IMR-90 (cell line): ENCODE measurements around the gene PRR13. TPM values are rescaled to one million over a fixed set of nuclear protein-coding genes. Genes with fewer than 3 reads are reported as not detected.

Experiments
- ATAC-seq: fragments of 200-7000 bp; cut with Tn5 transposase; 2 replicates; pipeline ENCODE4 v1.9.1; 2020; ENCODE audit warnings: low read depth, mild to moderate bottlenecking, moderate library complexity
- BruUV-seq: library from RNA; stranded (reverse); fragments of 400-500 nt; replicated peaks from 2 replicates; lab custom pipeline; 2021; lab: Mats Ljungman, UMichigan
- CTCF ChIA-PET: fragments of 300-600 bp; formaldehyde crosslinking; extraction: SDS; loops from one replicate; lab custom pipeline; 2021; ENCODE audit warnings: antibody characterized with exemption; lab: Yijun Ruan, JAX
- POLR2A ChIA-PET: fragments of 300-600 bp; sonication (Branson Sonifier 250); formaldehyde crosslinking; loops from one replicate; lab custom pipeline; 2022; ENCODE audit warnings: antibody characterized with exemption; ENCODE audit not compliant: unreplicated experiment; lab: Charles Lee
- DNase-seq: peaks from one replicate; pipeline ENCODE4 v3.0.0; 2013
- H2AFZ ChIP-seq: replicated peaks from 2 replicates; pipeline ENCODE3; 2013; ENCODE audit warnings: low read length, mild to moderate bottlenecking; ENCODE audit not compliant: poor library complexity
- H2AK5ac ChIP-seq: 2 replicates; pipeline ENCODE4 v1.6.1; 2013; ENCODE audit warnings: low read depth, low read length, inconsistent platforms
- H2AK9ac ChIP-seq: replicated peaks from 2 replicates; pipeline ENCODE3; 2013; ENCODE audit warnings: mild to moderate bottlenecking, low read depth, low read length, moderate library complexity; ENCODE audit not compliant: poor library complexity
- H2BK120ac ChIP-seq: 2 replicates; pipeline ENCODE4 v1.6.1; 2013; ENCODE audit warnings: low read depth, low read length, inconsistent platforms
- H2BK15ac ChIP-seq: 3 replicates; pipeline ENCODE4 v1.6.1; 2013; ENCODE audit warnings: low read depth, low read length, inconsistent platforms
- H2BK20ac ChIP-seq: 2 replicates; pipeline ENCODE4 v1.6.1; 2013; ENCODE audit warnings: low read depth, mild to moderate bottlenecking, inconsistent platforms, low read length, moderate library complexity
- H2BK5ac ChIP-seq: 2 replicates; pipeline ENCODE4 v1.6.1; 2013; ENCODE audit warnings: mild to moderate bottlenecking, low read depth, low read length, inconsistent platforms; ENCODE audit not compliant: poor library complexity, severe bottlenecking
- H3K14ac ChIP-seq: replicated peaks from 2 replicates; pipeline ENCODE4 v1.6.1; 2013; ENCODE audit warnings: low read depth, low read length, inconsistent platforms
- H3K18ac ChIP-seq: 2 replicates; pipeline ENCODE4 v1.6.1; 2013; ENCODE audit warnings: low read depth, low read length, control low read depth
- H3K23ac ChIP-seq: 2 replicates; pipeline ENCODE4 v1.6.1; 2013; ENCODE audit warnings: low read depth, low read length, inconsistent platforms
- H3K27ac ChIP-seq: 2 replicates; pipeline ENCODE4 v1.5.1; 2013; ENCODE audit warnings: mild to moderate bottlenecking, control low read depth, low read length; ENCODE audit not compliant: insufficient read depth
- H3K27me3 ChIP-seq: 2 replicates; pipeline ENCODE4 v1.6.1; 2013; ENCODE audit warnings: low read length; ENCODE audit not compliant: control insufficient read depth, insufficient read depth
- H3K36me3 ChIP-seq: 2 replicates; pipeline ENCODE4 v1.6.1; 2013; ENCODE audit warnings: low read length, mixed read lengths; ENCODE audit not compliant: control insufficient read depth, insufficient read depth
- H3K4ac ChIP-seq: 2 replicates; pipeline ENCODE4 v1.6.1; 2013; ENCODE audit warnings: low read depth, low read length, inconsistent platforms
- H3K4me1 ChIP-seq: 2 replicates; pipeline ENCODE4 v1.6.1; 2013; ENCODE audit warnings: low read length, mixed read lengths; ENCODE audit not compliant: control insufficient read depth, insufficient read depth
- H3K4me2 ChIP-seq: 2 replicates; pipeline ENCODE4 v1.6.1; 2013; ENCODE audit warnings: low read depth, mild to moderate bottlenecking, control low read depth, low read length, moderate library complexity
- H3K4me3 ChIP-seq: 2 replicates; pipeline ENCODE4 v1.5.1; 2013; ENCODE audit warnings: low read depth, mild to moderate bottlenecking, control low read depth, low read length, moderate library complexity; ENCODE audit not compliant: insufficient read depth
- H3K56ac ChIP-seq: 2 replicates; pipeline ENCODE4 v1.6.1; 2013; ENCODE audit warnings: low read length, inconsistent platforms; ENCODE audit not compliant: insufficient read depth; ENCODE audit errors: extremely low read depth
- H3K79me1 ChIP-seq, 2 experiments: 2 replicates each; pipeline ENCODE4 v1.6.1; 2013; ENCODE audit warnings: low read length in 2 of 2, inconsistent platforms in 1 of 2, low read depth in 1 of 2
- H3K9ac ChIP-seq: 2 replicates; pipeline ENCODE4 v1.6.1; 2013; ENCODE audit warnings: low read depth, low read length, control low read depth
- H3K9me1 ChIP-seq: 2 replicates; pipeline ENCODE4 v1.6.1; 2013; ENCODE audit warnings: low read length, inconsistent platforms; ENCODE audit not compliant: insufficient read depth
- H3K9me3 ChIP-seq: 2 replicates; pipeline ENCODE4 v1.6.1; 2013; ENCODE audit warnings: low read length; ENCODE audit not compliant: control insufficient read depth, insufficient read depth
- H4K20me1 ChIP-seq: 2 replicates; pipeline ENCODE4 v1.6.1; 2013; ENCODE audit warnings: low read length, inconsistent platforms; ENCODE audit not compliant: insufficient read depth
- H4K5ac ChIP-seq: 2 replicates; pipeline ENCODE4 v1.6.1; 2013; ENCODE audit warnings: mild to moderate bottlenecking, low read depth, low read length, control low read depth
- H4K8ac ChIP-seq, 2 experiments: 2 replicates each; pipeline ENCODE4 v1.6.1; 2013; ENCODE audit warnings: low read depth in 2 of 2, low read length in 2 of 2, control low read depth in 1 of 2, inconsistent platforms in 1 of 2
- H4K91ac ChIP-seq: 2 replicates; pipeline ENCODE4 v1.6.1; 2013; ENCODE audit warnings: low read depth, low read length, inconsistent platforms; ENCODE audit not compliant: insufficient read depth
- BHLHE40 ChIP-seq: fragments of 150-350 bp; IDR thresholded peaks from 2 replicates; pipeline ENCODE4 v1.6.1; 2016; ENCODE audit warnings: mild to moderate bottlenecking, low read depth, low read length
- MAZ ChIP-seq: IDR thresholded peaks from 2 replicates; pipeline ENCODE4 v1.6.1; 2012; ENCODE audit warnings: low read depth, mild to moderate bottlenecking, low read length, improper control_type of control experiment, moderate library complexity, borderline replicate concordance
- SMC3 ChIP-seq: fragments of 150-350 bp; IDR thresholded peaks from 2 replicates; pipeline ENCODE4 v1.6.1; 2016; ENCODE audit warnings: low read depth, mild to moderate bottlenecking, antibody characterized with exemption, low read length, moderate library complexity
- WGBS, 2 experiments: methylation state at CpG; one replicate each; pipeline versions ENCODE4 v1.1.5 to v1.1.7; 2013; ENCODE audit warnings: missing lambda C conversion rate in 2 of 2; ENCODE audit not compliant: insufficient read length in 1 of 2; ENCODE audit errors: extremely low coverage in 2 of 2; 5-methylcytosine and 5-hydroxymethylcytosine counted together
- dilution Hi-C: fragments of 300-500 bp; cut with HindIII; formaldehyde crosslinking; loops from one replicate; pipeline ENCODE4 v1.14.3; 2018; ENCODE audit warnings: low sequenced_read_pairs; ENCODE audit not compliant: unreplicated experiment
- in situ Hi-C: fragments of 300-500 bp; cut with MboI; formaldehyde crosslinking; loops from 3 replicates; pipeline ENCODE4 v1.14.3; 2019; ENCODE audit warnings: low sequenced_read_pairs, inconsistent platforms, mixed read lengths
- intact Hi-C: fragments of 100-400 bp; cut with micrococcal nuclease; formaldehyde crosslinking; loops from 2 replicates; pipeline ENCODE4 v1.10.0; 2022
- polyA plus RNA-seq, 3 experiments: library from polyadenylated mRNA; depleted of rRNA; stranded (reverse); fragments of >200 nt; gene quantifications; 2 replicates each; pipeline ENCODE4 v1.2.3, GENCODE V29; 2012; ENCODE audit warnings: low replicate concordance in 1 of 3
- total RNA-seq: library from RNA; depleted of rRNA; stranded (reverse); fragments of >200 nt; gene quantifications from 2 replicates; pipeline ENCODE4 v1.2.3, GENCODE V29; 2012

PRR13 gene
- total and polyA plus RNA-seq, 2 of the 4 experiments (the other 2 are of a cell fraction) = 25.5 to 114 TPM

GRCh38 chr12:53483979-53484377 is 42.4 kb downstream of the PRR13 start:
- DNase-seq (no peak), ATAC-seq (no peak)
- peaks cover 17% of the 10 kb centered on the region; the same call in 1 of the 2 replicates for H3K9me1 ChIP-seq
- no peak overlapping the region for H2BK20ac ChIP-seq
- H2AK5ac ChIP-seq = no peak overlapping the region
- H3K4me3 ChIP-seq = no peak overlapping the region
- no peak overlapping the region for H3K56ac ChIP-seq
- no peak overlapping the region for H2AFZ ChIP-seq
- intact Hi-C loops (no loop called here), dilution Hi-C loops (no loop called here), in situ Hi-C loops (no loop called here)
- H3K79me1 ChIP-seq = peaks cover 30 to 84% of the 10 kb centered on the region in 2 experiments
- no peak overlapping the region for H3K4me2 ChIP-seq
- no peak for TF ChIP-seq MAZ
- no peak for TF ChIP-seq BHLHE40
- no peak for TF ChIP-seq SMC3
- H4K20me1 ChIP-seq = peaks cover 81% of the 10 kb centered on the region
- H3K4me1 ChIP-seq = peaks cover 11% of the 10 kb centered on the region
- no peaks in the 10 kb centered on the region for H3K9me3 ChIP-seq
- POLR2A ChIA-PET = interaction anchor here (0.8 kb wide), 1 partner anchor 15 kb away, joined by 5 read pairs; no protein-coding TSS in a partner anchor
- no TSS peak for BruUV-seq
- no peak overlapping the region for H2BK120ac ChIP-seq
- peaks cover 75% of the 10 kb centered on the region for H3K36me3 ChIP-seq
- H3K9ac ChIP-seq = no peak overlapping the region
- H3K14ac ChIP-seq = no peak overlapping the region
- 100% methylated on average over 2 of the region's 4 CpGs; no CpG with 5 or more reads in 1 of the 2 experiments for WGBS, 2 experiments
- no peak overlapping the region for H3K18ac ChIP-seq
- no peak overlapping the region for H4K91ac ChIP-seq
- CTCF ChIA-PET = no interaction called here
- H3K27me3 ChIP-seq = no peaks in the 10 kb centered on the region
- H4K8ac ChIP-seq = no peak overlapping the region
- no peak overlapping the region for H3K27ac ChIP-seq
- H2AK9ac ChIP-seq = no peak overlapping the region
- no peak overlapping the region for H4K5ac ChIP-seq
- H3K23ac ChIP-seq = no peak overlapping the region
- no peak overlapping the region for H2BK5ac ChIP-seq
- H3K4ac ChIP-seq = no peak overlapping the region
- no peak overlapping the region for H2BK15ac ChIP-seq
